IMR-90 (cell line): ENCODE measurements around the gene SP140. TPM values are rescaled to one million over a fixed set of nuclear protein-coding genes. Genes with fewer than 3 reads are reported as not detected.

Experiments
- ATAC-seq: fragments of 200-7000 bp; cut with Tn5 transposase; 2 replicates; pipeline ENCODE4 v1.9.1; 2020; ENCODE audit warnings: low read depth, mild to moderate bottlenecking, moderate library complexity
- BruUV-seq: library from RNA; stranded (reverse); fragments of 400-500 nt; replicated peaks from 2 replicates; lab custom pipeline; 2021; lab: Mats Ljungman, UMichigan
- CTCF ChIA-PET: fragments of 300-600 bp; formaldehyde crosslinking; extraction: SDS; loops from one replicate; lab custom pipeline; 2021; ENCODE audit warnings: antibody characterized with exemption; lab: Yijun Ruan, JAX
- POLR2A ChIA-PET: fragments of 300-600 bp; sonication (Branson Sonifier 250); formaldehyde crosslinking; loops from one replicate; lab custom pipeline; 2022; ENCODE audit warnings: antibody characterized with exemption; ENCODE audit not compliant: unreplicated experiment; lab: Charles Lee
- DNase-seq: peaks from one replicate; pipeline ENCODE4 v3.0.0; 2013
- H2AFZ ChIP-seq: replicated peaks from 2 replicates; pipeline ENCODE3; 2013; ENCODE audit warnings: low read length, mild to moderate bottlenecking; ENCODE audit not compliant: poor library complexity
- H2AK5ac ChIP-seq: 2 replicates; pipeline ENCODE4 v1.6.1; 2013; ENCODE audit warnings: low read depth, low read length, inconsistent platforms
- H2AK9ac ChIP-seq: replicated peaks from 2 replicates; pipeline ENCODE3; 2013; ENCODE audit warnings: mild to moderate bottlenecking, low read depth, low read length, moderate library complexity; ENCODE audit not compliant: poor library complexity
- H2BK120ac ChIP-seq: 2 replicates; pipeline ENCODE4 v1.6.1; 2013; ENCODE audit warnings: low read depth, low read length, inconsistent platforms
- H2BK15ac ChIP-seq: 3 replicates; pipeline ENCODE4 v1.6.1; 2013; ENCODE audit warnings: low read depth, low read length, inconsistent platforms
- H2BK20ac ChIP-seq: 2 replicates; pipeline ENCODE4 v1.6.1; 2013; ENCODE audit warnings: low read depth, mild to moderate bottlenecking, inconsistent platforms, low read length, moderate library complexity
- H2BK5ac ChIP-seq: 2 replicates; pipeline ENCODE4 v1.6.1; 2013; ENCODE audit warnings: mild to moderate bottlenecking, low read depth, low read length, inconsistent platforms; ENCODE audit not compliant: poor library complexity, severe bottlenecking
- H3K14ac ChIP-seq: replicated peaks from 2 replicates; pipeline ENCODE4 v1.6.1; 2013; ENCODE audit warnings: low read depth, low read length, inconsistent platforms
- H3K18ac ChIP-seq: 2 replicates; pipeline ENCODE4 v1.6.1; 2013; ENCODE audit warnings: low read depth, low read length, control low read depth
- H3K23ac ChIP-seq: 2 replicates; pipeline ENCODE4 v1.6.1; 2013; ENCODE audit warnings: low read depth, low read length, inconsistent platforms
- H3K27ac ChIP-seq: 2 replicates; pipeline ENCODE4 v1.5.1; 2013; ENCODE audit warnings: mild to moderate bottlenecking, control low read depth, low read length; ENCODE audit not compliant: insufficient read depth
- H3K27me3 ChIP-seq: 2 replicates; pipeline ENCODE4 v1.6.1; 2013; ENCODE audit warnings: low read length; ENCODE audit not compliant: control insufficient read depth, insufficient read depth
- H3K36me3 ChIP-seq: 2 replicates; pipeline ENCODE4 v1.6.1; 2013; ENCODE audit warnings: low read length, mixed read lengths; ENCODE audit not compliant: control insufficient read depth, insufficient read depth
- H3K4ac ChIP-seq: 2 replicates; pipeline ENCODE4 v1.6.1; 2013; ENCODE audit warnings: low read depth, low read length, inconsistent platforms
- H3K4me1 ChIP-seq: 2 replicates; pipeline ENCODE4 v1.6.1; 2013; ENCODE audit warnings: low read length, mixed read lengths; ENCODE audit not compliant: control insufficient read depth, insufficient read depth
- H3K4me2 ChIP-seq: 2 replicates; pipeline ENCODE4 v1.6.1; 2013; ENCODE audit warnings: low read depth, mild to moderate bottlenecking, control low read depth, low read length, moderate library complexity
- H3K4me3 ChIP-seq: 2 replicates; pipeline ENCODE4 v1.5.1; 2013; ENCODE audit warnings: low read depth, mild to moderate bottlenecking, control low read depth, low read length, moderate library complexity; ENCODE audit not compliant: insufficient read depth
- H3K56ac ChIP-seq: 2 replicates; pipeline ENCODE4 v1.6.1; 2013; ENCODE audit warnings: low read length, inconsistent platforms; ENCODE audit not compliant: insufficient read depth; ENCODE audit errors: extremely low read depth
- H3K79me1 ChIP-seq, 2 experiments: 2 replicates each; pipeline ENCODE4 v1.6.1; 2013; ENCODE audit warnings: low read length in 2 of 2, inconsistent platforms in 1 of 2, low read depth in 1 of 2
- H3K9ac ChIP-seq: 2 replicates; pipeline ENCODE4 v1.6.1; 2013; ENCODE audit warnings: low read depth, low read length, control low read depth
- H3K9me1 ChIP-seq: 2 replicates; pipeline ENCODE4 v1.6.1; 2013; ENCODE audit warnings: low read length, inconsistent platforms; ENCODE audit not compliant: insufficient read depth
- H3K9me3 ChIP-seq: 2 replicates; pipeline ENCODE4 v1.6.1; 2013; ENCODE audit warnings: low read length; ENCODE audit not compliant: control insufficient read depth, insufficient read depth
- H4K20me1 ChIP-seq: 2 replicates; pipeline ENCODE4 v1.6.1; 2013; ENCODE audit warnings: low read length, inconsistent platforms; ENCODE audit not compliant: insufficient read depth
- H4K5ac ChIP-seq: 2 replicates; pipeline ENCODE4 v1.6.1; 2013; ENCODE audit warnings: mild to moderate bottlenecking, low read depth, low read length, control low read depth
- H4K8ac ChIP-seq, 2 experiments: 2 replicates each; pipeline ENCODE4 v1.6.1; 2013; ENCODE audit warnings: low read depth in 2 of 2, low read length in 2 of 2, control low read depth in 1 of 2, inconsistent platforms in 1 of 2
- H4K91ac ChIP-seq: 2 replicates; pipeline ENCODE4 v1.6.1; 2013; ENCODE audit warnings: low read depth, low read length, inconsistent platforms; ENCODE audit not compliant: insufficient read depth
- NFE2L2 ChIP-seq: fragments of 150-350 bp; IDR thresholded peaks from 2 replicates; pipeline ENCODE4 v1.6.1; 2016; ENCODE audit warnings: low read depth, mild to moderate bottlenecking, low read length
- RAD21 ChIP-seq: IDR thresholded peaks from 2 replicates; pipeline ENCODE4 v1.6.1; 2012; ENCODE audit warnings: low read length, improper control_type of control experiment
- SMC3 ChIP-seq: fragments of 150-350 bp; IDR thresholded peaks from 2 replicates; pipeline ENCODE4 v1.6.1; 2016; ENCODE audit warnings: low read depth, mild to moderate bottlenecking, antibody characterized with exemption, low read length, moderate library complexity
- WGBS, 2 experiments: methylation state at CpG; one replicate each; pipeline versions ENCODE4 v1.1.5 to v1.1.7; 2013; ENCODE audit warnings: missing lambda C conversion rate in 2 of 2; ENCODE audit not compliant: insufficient read length in 1 of 2; ENCODE audit errors: extremely low coverage in 2 of 2; 5-methylcytosine and 5-hydroxymethylcytosine counted together
- dilution Hi-C: fragments of 300-500 bp; cut with HindIII; formaldehyde crosslinking; loops from one replicate; pipeline ENCODE4 v1.14.3; 2018; ENCODE audit warnings: low sequenced_read_pairs; ENCODE audit not compliant: unreplicated experiment
- in situ Hi-C: fragments of 300-500 bp; cut with MboI; formaldehyde crosslinking; loops from 3 replicates; pipeline ENCODE4 v1.14.3; 2019; ENCODE audit warnings: low sequenced_read_pairs, inconsistent platforms, mixed read lengths
- intact Hi-C: fragments of 100-400 bp; cut with micrococcal nuclease; formaldehyde crosslinking; loops from 2 replicates; pipeline ENCODE4 v1.10.0; 2022
- polyA plus RNA-seq, 3 experiments: library from polyadenylated mRNA; depleted of rRNA; stranded (reverse); fragments of >200 nt; gene quantifications; 2 replicates each; pipeline ENCODE4 v1.2.3, GENCODE V29; 2012; ENCODE audit warnings: low replicate concordance in 1 of 3
- total RNA-seq: library from RNA; depleted of rRNA; stranded (reverse); fragments of >200 nt; gene quantifications from 2 replicates; pipeline ENCODE4 v1.2.3, GENCODE V29; 2012

The SP140 gene
- total and polyA plus RNA-seq, 2 of the 4 experiments (the other 2 are of a cell fraction) = 1.4 TPM

- no peak overlapping the region for H3K14ac ChIP-seq
- no peak overlapping the region for H4K8ac ChIP-seq
- H3K4ac ChIP-seq = no peak overlapping the region
- no peak for TF ChIP-seq NFE2L2
- no peak for TF ChIP-seq SMC3
- TF ChIP-seq RAD21 = no peak
- WGBS, 2 experiments = no CpG with 5 or more reads among the region's 1 CpG
- no peak overlapping the region for H4K5ac ChIP-seq
- H3K9me1 ChIP-seq = no peaks in the 10 kb centered on the region
- no peaks in the 10 kb centered on the region for H3K27me3 ChIP-seq
- H2BK20ac ChIP-seq = no peak overlapping the region
- H2BK15ac ChIP-seq = no peak overlapping the region
- no peak overlapping the region for H3K56ac ChIP-seq
- no peak overlapping the region for H2AK5ac ChIP-seq
- no peak for ATAC-seq
- H2BK5ac ChIP-seq = no peak overlapping the region
- no peak overlapping the region for H3K27ac ChIP-seq
- dilution Hi-C loops (no loop called here), in situ Hi-C loops (loop anchor here (25.0 kb wide), 1 partner anchor 603 kb away; no protein-coding TSS in a partner anchor), intact Hi-C loops (loop anchor here (10.0 kb wide), 1 partner anchor 205 kb away; the partner anchor contains the start of gene SP100)
- no peak overlapping the region for H3K4me3 ChIP-seq
- no peak overlapping the region for H2AK9ac ChIP-seq
- no peaks in the 10 kb centered on the region for H3K9me3 ChIP-seq
- no peak overlapping the region for H2AFZ ChIP-seq
- no peak overlapping the region for H3K18ac ChIP-seq
- CTCF ChIA-PET = no interaction called here
- H3K79me1 ChIP-seq = no peaks in the 10 kb centered on the region
- no peaks in the 10 kb centered on the region for H3K4me1 ChIP-seq
- POLR2A ChIA-PET = no interaction called here
- H4K20me1 ChIP-seq = no peaks in the 10 kb centered on the region
- no peak overlapping the region for H4K91ac ChIP-seq
- H3K23ac ChIP-seq = no peak overlapping the region
- no peak for DNase-seq
- H2BK120ac ChIP-seq = no peak overlapping the region
- H3K9ac ChIP-seq = no peak overlapping the region
- H3K36me3 ChIP-seq = peaks cover 24% of the 10 kb centered on the region
- no peak overlapping the region for H3K4me2 ChIP-seq
- no TSS peak for BruUV-seq
These were observed 16.0 kb upstream of the SP140 start for GRCh38 chr2:230209422-230210051.
